Esophagus squamous epithelium (tissue), 4 donors: Measurements from ENCODE around the gene CES1.

Experiments
- CTCF ChIP-seq, 6 experiments: fragments of 450-650 bp in 4 of 6; fragments of 200-600 bp in 2 of 6; sonication (generic) in 2 of 6; IDR thresholded peaks; one replicate each; pipeline ENCODE4 v1.5.1; 2016 to 2019; ENCODE audit warnings: antibody characterized with exemption in 6 of 6, mild to moderate bottlenecking in 4 of 6, moderate library complexity in 4 of 6
- POLR2A ChIP-seq, 4 donors: fragments of 450-650 bp; IDR thresholded peaks; one replicate each; pipeline ENCODE4 v1.6.1; 2017; ENCODE audit warnings: antibody characterized with exemption in 4 of 4, mild to moderate bottlenecking in 4 of 4, moderate library complexity in 3 of 4

- TF ChIP-seq CTCF (IDR thresholded peaks at IDR 0.05), result no peak
- no peak for TF ChIP-seq POLR2A (IDR thresholded peaks at IDR 0.05)
These were observed 1.2 kb upstream of the CES1 start for GRCh38 chr16:55834049-55834448.
